OCI-LY3 (cell line): ENCODE data around the gene SULT2B1.

Source experiments
- EZH2phosphoT487 ChIP-seq: fragments of 200-600 bp; shearing (Covaris generic); IDR thresholded peaks from 2 replicates; pipeline ENCODE4 v1.6.1; 2018; ENCODE audit warnings: antibody characterized with exemption, mixed run types, low read depth
- TF ChIP-seq, protein P1 (sequence below): fragments of 200-600, 300-600 bp; sonication (generic); IDR thresholded peaks from 2 replicates; pipeline ENCODE4 v1.5.1; 2014; ENCODE audit warnings: antibody characterized with exemption, low read length, low read depth

DNA sequence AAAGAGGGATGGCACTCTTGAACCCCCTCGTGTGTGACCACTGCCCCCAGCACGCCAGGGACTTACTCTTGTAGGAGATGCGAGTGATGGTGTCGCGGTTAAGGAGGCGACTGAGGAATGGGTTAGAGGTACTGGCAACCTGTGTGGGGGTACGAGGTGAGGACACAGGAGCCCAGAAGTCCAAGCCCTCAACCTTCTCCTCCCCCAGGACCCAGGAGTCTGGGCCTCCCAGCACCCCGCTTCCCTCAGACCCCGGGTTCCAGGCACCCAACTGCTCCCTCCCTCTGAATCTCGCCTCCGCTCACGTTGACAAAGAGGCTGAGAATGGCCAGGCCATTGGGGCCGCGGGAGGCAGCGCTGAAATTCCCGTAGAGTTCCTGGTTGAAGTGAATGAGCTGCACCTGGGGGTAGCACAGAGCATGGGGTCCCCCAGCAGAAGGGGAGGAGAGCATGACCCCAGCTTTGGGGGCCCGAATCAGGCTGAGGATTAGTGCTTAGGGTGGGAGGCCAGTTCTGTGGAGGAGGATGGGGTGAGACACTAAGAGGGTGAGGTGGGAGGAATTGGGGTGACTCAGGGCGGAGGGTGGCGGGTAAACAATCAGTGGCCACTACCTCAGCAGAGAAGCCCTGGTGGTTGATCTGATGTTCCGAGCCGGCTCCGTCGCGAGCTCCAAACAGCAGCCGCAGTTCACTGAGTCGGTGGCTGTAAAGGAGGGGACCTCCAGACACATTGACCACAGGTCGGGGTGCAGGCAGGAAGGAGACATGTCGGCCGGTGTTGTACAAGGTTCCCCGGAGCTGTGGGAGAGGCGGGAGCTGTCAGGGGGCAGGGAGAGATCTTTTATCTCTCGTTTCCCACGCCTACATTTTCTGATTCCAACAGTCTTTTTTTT is 87.8 kb downstream of the SULT2B1 start:
- TF ChIP-seq, protein P1, sequence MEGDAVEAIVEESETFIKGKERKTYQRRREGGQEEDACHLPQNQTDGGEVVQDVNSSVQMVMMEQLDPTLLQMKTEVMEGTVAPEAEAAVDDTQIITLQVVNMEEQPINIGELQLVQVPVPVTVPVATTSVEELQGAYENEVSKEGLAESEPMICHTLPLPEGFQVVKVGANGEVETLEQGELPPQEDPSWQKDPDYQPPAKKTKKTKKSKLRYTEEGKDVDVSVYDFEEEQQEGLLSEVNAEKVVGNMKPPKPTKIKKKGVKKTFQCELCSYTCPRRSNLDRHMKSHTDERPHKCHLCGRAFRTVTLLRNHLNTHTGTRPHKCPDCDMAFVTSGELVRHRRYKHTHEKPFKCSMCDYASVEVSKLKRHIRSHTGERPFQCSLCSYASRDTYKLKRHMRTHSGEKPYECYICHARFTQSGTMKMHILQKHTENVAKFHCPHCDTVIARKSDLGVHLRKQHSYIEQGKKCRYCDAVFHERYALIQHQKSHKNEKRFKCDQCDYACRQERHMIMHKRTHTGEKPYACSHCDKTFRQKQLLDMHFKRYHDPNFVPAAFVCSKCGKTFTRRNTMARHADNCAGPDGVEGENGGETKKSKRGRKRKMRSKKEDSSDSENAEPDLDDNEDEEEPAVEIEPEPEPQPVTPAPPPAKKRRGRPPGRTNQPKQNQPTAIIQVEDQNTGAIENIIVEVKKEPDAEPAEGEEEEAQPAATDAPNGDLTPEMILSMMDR, result no peak
- TF ChIP-seq EZH2phosphoT487, result no peak
